ENCODE data around the gene UBE3B. TPM values are rescaled to one million over a fixed set of nuclear protein-coding genes. Genes with fewer than 3 reads are reported as not detected.

UBE3B gene
- total RNA-seq, 1 experiment from 2014 or later, result 16.8 TPM

DNA sequence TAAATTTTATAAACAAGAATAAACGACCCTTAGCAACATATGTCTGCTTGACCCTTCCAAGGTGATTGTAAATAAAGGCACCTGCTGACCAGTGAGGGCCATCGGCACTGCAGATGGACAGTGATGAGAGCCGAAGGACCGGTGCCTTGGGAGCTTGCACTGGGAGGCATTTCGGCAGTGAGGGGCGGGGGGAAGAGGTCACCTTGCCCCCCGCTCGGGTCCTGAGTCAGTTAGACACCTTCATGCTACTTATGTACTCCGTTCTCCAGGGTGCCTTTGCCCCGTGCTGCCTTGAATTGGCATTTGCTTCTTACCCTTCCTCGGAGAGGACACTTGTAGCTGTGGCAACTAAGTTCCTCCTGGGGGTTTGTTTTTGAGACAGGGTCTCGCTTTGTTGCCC is 72.8 kb downstream of the UBE3B start:
- DNase-seq (ENCODE audit: low spot score), result no peak

DNA sequence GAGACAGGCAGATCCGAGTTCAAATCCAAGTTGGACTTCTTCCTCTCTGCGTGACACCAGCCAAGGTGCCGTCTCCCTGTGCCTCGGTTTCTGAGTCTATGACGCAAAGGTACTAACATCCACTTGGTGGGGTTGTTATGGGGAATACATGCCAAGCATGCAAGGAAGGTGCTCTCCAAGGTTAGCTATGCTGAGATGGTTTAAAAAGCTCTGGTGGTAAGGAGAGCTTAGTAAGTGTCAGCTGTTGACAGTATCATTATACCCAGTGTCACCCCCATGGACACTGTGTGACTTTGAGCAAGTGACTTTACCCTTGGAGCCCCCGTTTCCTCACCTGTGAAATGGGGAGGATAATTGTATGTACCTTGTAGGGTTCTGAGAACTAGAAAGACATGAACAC is 73.7 kb downstream of the UBE3B start:
- DNase-seq (ENCODE audit: low spot score), result no peak

DNA sequence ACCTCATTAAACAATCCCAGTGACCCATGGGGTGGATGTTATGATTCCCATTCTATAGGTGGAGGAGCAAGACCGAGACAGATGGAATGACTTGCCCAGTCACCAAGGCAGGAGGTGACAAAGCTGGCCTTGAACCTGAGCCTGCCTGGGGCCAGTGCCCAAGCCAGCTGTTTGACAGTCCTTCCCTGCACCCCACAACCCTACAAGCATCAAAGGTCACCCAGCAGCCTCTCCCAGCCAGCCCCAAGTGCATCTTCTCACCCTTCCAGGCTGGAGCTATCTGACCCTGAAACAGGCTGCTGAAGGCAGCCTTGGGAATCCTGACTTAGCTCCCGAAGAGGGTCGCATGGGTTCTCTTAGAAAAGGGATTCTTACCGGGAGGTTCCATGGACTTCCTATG is 75.5 kb downstream of the UBE3B start:
- no peak for DNase-seq (ENCODE audit: low spot score)

DNA sequence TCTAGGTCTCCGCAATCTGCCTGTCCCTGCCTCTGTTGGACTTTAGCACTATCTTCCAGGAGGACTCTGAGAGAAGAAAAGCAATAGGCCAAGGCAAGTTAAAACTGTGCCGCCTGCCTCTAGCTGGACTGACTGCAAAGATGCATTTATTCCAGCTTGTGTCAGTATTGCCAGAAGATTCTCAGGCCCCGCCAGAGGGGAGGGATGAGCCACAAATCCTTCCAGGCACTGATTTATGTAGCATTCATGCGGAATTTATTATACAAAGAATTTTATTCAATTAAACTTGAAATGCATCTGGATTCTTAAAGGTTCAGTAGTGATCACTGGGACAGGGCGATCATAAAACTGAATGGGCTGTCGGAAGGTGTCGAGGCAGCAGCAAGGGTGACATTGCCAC is 76.0 kb downstream of the UBE3B start:
- DNase-seq (ENCODE audit: low spot score), result no peak

DNA sequence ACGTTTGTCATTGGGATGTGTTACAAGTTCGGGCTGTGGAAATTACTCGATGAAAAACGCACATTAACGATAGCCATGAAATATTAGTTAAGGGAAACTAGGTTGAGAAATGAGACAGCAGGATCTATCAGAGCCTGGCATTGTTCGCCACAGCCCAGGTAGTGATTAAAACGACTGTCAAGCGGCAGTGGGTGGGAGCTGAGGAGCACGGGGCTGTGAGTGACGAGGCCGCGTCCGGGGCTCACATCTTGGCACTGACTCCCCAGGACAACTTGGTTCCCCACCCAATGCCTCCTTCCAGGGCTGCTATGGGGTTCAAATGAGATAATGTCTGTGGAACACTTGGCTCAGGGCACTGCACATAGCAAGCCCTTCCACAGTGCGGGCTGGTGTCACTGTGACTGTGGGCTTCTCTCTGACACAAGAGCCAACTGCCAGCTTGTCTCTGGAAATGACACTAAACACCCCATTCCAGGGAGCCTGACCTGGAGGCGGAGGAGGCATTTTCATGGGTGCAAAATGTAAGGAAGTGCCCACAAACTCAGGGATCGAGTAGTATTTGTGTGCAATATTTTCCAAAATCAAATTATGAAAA is 76.6 kb downstream of the UBE3B start:
- no peak for DNase-seq (ENCODE audit: low spot score)

DNA sequence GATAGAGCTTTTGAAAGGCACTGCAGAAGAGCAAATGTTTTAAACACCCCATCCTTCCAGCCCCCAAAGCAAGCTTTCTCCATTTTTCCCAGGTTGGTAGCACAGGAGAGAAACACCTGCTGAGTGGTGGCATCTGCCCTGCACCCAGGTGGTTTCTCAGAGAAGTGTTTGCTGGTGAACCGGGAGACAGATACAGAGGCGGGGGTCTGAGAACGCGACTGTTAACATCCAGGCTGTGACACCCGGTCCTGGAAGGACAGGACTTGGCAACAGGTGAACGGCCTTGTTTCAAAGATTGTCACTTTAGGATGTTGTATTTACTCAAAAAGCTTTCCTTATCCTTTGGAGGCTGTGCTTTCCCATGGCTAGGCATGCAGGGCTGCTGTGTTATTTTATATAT is 77.3 kb downstream of the UBE3B start:
- DNase-seq (ENCODE audit: low spot score), result no peak

DNA sequence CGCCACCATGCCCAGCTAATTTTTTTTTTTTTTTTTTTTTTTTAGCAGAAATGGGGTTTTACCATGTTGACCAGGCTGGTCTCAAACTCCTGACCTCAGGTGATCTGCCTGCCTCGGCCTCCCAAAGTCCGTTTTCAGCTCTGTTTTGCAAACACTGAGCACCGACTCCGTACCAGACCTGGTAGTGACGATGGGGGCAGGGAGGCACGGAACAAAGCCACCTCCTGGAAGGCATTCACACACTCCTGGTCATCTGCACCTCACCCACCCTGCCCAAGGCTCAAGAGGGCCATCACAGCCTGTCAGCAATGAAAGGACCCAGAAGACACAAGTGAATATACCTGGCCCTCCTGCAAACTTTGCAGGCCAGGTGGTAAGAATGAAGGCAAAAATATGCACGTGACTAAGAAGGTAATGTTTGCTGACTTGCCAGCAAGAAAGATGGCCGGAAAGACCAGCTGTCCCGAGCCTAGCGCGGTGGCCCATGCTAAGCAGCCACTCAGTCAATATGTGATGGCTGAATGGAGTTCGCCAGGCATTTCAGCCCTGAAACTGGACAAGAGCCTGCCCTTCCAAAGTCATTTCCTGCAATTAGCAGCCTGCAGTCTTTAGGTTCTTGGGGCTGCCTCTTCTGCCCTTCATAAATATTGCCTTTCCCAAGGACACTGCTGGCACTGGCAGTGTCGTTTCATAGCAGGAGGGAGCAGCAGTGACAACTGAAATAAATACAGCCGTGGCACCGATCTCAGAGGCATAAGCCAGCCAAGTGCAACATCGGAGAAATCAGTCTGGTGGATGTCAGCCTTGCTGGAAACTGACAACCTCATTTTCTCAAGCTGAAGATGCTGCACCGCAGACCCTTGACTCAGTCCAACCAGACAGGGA is 78.2 kb downstream of the UBE3B start:
- DNase-seq (ENCODE audit: low spot score), result no peak

DNA sequence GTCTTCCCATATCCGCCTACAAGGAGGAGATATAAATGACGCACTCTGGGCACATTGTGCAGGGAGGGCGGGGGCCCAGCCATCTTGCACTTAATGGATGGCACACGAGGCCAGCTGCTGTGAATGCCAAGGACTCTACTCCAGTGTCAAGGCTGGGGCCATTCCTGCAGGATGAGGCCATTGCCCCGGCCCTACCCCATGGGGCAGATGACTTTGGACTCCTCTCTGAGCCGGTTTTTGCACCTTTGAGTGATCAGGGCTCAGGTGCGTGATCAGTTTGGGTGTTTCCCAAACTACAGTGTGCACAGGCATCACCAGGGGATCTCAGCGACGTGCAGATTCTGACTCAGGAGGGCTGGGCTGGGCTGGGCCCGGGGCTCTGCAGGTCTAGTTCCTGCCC is 79.8 kb downstream of the UBE3B start:
- DNase-seq (ENCODE audit: low spot score), result no peak

DNA sequence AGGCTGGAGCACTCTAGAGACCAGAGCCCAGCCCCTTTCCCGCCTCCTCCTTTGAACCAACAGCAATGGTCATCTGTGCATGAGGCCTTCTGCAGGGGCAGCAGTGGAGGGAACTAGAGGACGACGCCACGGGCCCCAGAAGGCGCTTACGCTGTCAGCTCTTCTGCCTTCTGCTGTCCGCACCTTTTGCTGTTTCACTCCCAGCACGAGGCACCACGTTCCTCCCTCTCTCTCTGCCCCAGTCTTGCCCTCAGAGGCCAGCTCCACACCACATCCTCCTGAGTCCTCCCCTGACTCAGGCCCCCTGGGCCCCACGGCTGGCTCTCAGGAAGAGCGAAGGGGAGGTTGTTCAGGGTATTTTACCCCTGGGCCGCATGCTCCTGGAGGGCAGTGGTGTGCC is 80.4 kb downstream of the UBE3B start:
- no peak for DNase-seq (ENCODE audit: low spot score)

DNA sequence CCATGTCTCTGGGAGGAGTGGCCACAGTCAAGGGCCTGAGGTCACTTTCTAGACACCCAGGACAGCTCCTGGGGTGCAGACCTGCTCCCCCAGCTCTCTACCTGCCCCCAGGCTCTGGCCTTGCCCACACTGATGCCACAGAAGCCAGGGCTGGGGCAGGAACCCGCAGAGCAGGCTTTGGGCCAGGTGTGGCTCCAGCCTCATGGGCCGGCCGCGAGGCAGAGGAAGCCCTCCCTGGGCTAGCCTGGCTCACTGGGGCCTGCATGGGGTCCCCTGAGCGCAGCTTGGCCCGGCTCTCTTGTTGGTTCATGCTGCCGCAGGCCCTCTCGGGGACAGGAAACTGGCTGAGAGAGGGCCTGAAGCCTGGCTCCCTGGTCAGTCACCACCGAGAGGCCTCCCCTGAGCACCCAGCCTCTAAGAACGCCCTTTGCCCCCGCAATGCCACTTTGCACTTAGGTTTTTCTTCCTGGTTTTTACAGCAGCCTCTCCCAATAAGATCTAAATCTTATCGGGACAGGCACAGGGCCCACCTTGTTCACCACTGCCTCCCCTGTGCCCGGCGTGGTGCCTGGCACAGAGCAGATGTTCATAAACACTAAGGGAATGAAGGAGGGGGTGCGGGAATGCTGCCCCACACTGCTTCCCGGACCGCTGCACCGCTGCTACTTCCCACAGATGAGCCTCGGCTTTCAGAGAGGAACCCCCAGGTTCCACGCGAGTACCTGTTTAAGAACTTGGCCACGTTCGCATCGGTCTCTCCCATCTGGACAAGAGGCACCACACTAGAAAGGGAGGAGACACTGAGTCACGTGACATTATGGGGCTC is 81.2 kb downstream of the UBE3B start:
- DNase-seq (ENCODE audit: low spot score), result no peak

DNA sequence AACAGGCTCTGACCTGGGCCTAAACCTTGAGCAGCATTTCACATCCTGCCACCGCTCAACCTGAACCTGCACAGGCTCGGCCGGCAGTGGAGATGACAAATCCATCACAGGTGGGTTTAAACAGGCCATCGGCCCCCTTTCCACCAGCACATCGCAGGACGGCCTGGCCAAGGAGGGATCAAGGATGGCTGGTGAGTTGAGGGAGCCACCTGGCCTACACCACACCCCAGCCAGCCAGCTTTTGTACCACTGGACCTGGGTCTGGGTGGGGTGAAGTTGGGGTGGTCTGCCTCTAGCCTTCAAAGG is 81.7 kb downstream of the UBE3B start:
- DNase-seq (ENCODE audit: low spot score), result no peak

DNA sequence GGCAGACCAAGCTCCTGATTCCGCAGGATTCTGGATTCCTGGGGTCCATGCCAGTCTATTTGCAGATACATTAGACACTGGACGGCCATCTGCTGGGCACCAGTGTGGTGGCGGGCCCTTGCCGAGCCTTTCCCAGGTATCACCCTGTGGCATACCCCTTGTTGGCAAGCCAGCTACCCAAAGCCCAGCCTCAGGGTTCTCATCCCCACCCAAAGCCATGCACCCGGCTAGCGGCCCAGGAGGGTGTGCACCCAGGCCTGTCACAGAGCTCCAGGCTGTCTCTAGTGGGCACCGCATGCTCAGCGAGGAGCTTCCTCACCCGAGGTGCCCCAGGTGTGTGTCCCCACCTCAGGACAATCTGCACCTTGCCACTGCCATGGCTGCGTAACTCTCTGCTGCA is 82.2 kb downstream of the UBE3B start:
- no peak for DNase-seq (ENCODE audit: low spot score)

DNA sequence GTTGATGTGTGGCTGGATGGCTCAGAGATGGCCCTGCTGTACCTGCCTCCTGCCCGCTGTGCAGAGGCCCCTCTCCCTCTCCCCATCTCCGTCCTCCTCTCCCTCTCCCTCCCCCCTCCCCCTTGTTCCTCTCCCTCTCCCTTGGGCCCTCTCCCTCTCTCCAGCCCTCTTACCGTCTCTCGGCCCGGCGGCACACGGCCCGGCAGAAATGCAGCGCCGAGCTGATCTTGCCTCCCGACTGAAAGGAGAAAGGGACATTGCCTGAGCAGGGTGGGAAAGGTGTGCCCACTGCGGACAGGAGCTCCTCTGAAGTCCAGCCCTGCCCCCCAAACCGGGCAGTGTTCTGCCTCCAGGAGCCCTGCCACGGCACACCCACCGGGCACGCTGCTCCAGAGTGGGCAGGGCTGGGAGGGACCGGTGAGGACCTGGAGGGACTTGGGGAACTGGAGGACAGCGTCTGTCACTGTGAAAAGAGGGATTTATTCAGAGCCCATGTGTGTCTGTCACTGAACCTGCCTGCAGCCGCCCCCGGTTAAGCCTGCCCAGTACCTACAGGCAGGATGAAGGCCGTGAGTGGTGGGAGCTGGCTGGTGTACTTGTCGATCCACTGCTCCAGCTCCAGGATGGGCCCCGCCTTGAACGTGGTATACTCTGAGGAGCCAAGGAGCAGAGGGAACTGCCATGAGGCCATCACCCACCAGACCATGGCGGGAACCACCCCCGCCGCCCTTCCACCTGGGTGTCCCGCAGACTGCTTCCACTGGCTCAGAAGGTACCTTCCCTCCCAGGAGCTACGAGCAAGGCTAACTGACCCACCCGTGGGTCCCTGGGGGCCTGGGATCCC is 83.7 kb downstream of the UBE3B start:
- DNase-seq (ENCODE audit: low spot score), result no peak

DNA sequence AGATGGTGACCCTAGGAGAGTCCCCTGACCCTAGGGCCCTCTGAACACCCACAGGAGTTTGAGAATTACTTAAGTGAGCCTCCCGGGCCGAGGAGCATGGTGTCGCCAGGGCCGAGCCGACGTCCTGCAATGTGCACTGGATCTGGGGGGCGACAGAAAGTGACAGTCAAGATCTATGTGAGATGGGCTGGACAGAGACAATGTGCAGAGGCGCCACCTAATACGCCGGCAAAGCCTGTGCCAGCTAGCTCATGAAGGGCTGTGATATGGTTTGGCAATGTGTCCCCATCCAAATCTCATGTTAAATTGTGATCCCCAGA is 84.2 kb downstream of the UBE3B start:
- no peak for DNase-seq (ENCODE audit: low spot score)

DNA sequence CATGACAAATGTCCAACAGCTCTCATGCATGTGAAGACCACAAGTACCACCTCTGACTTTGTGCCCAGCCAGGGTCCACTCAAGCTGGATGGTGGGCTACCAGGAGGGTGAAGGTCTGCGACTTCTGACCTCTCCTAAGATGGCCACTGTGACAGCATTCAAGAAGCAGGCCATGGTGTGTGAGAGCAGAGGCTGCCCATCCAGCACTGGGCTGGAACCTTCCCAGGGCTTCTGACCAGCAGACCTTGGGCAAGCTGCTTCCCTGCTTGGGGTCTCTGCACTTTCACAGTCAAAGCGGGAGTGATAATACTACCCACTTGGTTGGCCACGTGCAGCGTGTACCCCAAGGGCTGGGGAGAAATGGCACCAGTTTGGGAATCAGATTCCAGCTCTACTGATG is 85.4 kb downstream of the UBE3B start:
- DNase-seq (ENCODE audit: low spot score), result no peak

DNA sequence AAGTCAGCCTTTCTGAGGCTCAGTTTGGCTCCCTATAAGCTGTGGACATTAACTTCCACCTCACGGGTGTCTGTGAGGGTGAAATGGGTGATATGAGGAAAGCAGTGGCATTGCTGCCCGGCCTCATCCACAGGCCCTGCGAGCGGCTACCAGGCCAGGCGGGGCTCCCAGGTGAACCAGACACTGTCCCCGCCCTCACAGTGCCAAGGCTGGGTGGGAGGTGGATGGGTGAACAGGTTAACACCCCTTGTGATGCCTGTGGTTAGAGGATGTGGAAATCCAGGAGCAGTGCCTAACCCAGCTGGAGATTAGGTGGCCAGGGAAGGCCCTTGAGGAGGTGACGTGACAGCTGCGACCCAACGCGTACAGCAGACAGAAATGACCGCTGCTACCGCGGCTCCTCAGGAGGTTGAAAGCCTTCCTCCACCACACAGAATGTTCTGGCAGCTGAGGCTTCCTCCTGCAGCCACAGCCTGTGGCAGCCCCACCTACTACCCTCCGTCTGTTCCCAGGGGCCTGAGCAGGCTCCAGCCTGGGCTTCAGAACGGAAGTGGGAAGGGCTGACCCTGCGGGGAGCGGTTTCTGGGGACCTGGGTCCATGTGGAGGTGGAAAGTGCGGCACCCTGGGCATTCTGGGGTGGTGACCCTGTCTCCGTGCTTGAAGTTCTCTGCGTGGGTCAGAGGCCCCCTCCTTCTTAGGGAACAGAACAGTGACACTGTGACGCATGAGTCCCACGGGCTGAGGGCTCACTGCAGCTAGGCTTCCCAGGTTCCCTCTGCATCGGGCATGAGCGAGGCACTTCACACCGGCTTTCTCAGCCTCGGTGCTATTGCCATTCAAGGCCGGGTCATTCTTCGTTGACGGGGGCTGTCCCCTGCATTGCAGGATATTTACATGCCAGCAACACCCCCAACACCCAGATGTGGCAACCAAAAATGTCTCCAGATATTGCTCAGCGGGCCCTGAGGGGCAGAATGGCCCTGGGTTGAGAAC is 86.2 kb downstream of the UBE3B start:
- DNase-seq (ENCODE audit: low spot score), result no peak

DNA sequence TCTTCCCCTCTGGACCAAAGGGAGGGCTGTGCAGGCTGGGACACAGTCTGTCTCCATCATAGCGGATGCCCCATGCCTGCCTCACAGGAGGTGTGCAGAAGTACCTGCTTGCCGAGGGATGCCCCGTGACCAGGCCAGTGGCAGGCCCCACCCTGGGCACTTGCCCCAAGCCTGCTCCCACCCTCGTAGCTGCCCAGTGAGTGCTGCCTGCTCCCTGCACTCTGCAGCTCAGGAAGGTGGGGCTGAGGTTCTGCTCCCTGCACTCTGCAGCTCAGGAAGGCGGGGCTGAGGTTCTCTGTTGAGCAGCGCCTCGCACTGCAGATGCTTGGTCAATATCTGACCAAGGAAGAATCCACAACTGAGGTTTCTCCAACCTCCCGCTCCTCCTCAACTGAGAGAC is 89.0 kb downstream of the UBE3B start:
- DNase-seq (ENCODE audit: low spot score), result no peak

DNA sequence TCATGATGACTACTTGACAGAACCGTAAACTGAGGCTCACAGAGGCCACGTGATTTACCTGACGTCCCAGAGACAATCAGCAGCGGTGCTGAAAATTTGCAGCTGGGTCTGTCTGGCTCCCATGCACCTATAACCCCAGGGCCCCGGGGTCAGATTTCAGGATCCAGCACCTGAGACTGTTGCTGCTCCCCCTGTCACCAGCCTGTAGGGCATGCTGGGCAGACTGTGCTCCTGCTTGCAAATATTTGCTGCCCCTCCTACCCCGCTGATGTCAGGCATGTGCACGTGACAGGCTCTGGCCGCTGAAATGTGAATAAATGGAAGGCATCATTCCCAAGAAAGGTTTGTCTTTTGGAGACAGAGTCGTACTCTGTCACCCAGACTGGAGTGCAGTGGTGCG is 89.9 kb downstream of the UBE3B start:
- DNase-seq (ENCODE audit: low spot score), result no peak

DNA sequence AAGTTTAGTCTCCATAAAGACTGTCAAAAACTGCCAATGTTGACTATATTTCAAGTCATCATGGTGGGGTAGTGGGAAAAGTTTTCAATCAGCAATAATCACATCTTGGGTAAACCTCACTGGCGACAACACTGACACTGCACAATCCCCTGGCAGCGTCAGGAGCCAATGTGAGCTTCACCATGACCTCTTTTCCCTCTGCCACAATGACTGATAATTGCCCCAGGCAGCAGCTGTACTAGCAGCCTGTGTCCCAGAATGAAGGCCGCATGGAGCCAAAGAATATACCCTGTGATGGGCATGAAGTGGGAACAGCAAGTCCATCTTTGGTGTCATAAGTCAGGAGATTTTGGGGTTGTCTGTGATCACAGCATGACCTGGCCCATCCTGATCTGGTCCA is 90.5 kb downstream of the UBE3B start:
- no peak for DNase-seq (ENCODE audit: low spot score)

DNA sequence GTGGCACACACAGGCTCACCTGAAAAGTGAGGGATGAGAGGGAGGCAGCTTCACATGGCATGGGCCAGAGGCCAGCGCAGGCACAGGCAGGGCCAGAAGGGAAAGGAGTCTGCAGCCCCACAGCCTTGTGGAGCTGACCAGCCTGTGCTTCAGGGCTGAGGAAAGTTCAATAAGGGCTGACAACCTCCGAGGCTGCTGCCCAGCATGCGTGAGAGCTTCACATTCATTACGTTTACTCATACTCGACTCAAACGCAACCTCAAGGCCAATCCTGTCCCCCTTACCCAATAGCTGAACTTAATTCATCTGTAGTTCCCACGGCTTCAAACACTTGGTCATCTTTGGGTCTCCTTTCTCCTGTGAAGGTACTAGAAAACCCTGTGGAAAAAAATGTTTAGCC is 91.1 kb downstream of the UBE3B start:
- no peak for DNase-seq (ENCODE audit: low spot score)
